Activated CD8-positive, alpha-beta memory T cell treated with anti-CD3 and anti-CD28 coated beads, Interleukin-2, amount 50 U/mL, for 24 hours (primary cell): Measurements from ENCODE around the gene SLC6A13.
"Not testable (repeated sequence)": the region's sequence is repeated elsewhere in the genome, so short reads cannot be mapped to it uniquely, and the experiment has no call there.

Experiments used
- DNase-seq: peaks from one replicate; pipeline ENCODE4 v3.0.0-alpha.2; 2020; ENCODE audit errors: extremely low read depth

The SLC6A13 gene

GRCh38 chr12:197911-198695 lies 64.5 kb downstream of the SLC6A13 start:
- no peak for DNase-seq

- DNase-seq = no peak
These were observed 65.3 kb downstream of the SLC6A13 start for GRCh38 chr12:197347-197746.

- DNase-seq = no peak
These were observed 66.2 kb downstream of the SLC6A13 start for GRCh38 chr12:196436-196835.

GRCh38 chr12:195951-196350 lies 66.7 kb downstream of the SLC6A13 start:
- DNase-seq = no peak

GRCh38 chr12:195156-195555 lies 67.5 kb downstream of the SLC6A13 start:
- no peak for DNase-seq

GRCh38 chr12:194276-194675 lies 68.4 kb downstream of the SLC6A13 start:
- DNase-seq = no peak

- no peak for DNase-seq
These were observed 69.4 kb downstream of the SLC6A13 start for GRCh38 chr12:193261-193660.

GRCh38 chr12:191541-191940 lies 71.1 kb downstream of the SLC6A13 start:
- no peak for DNase-seq

- DNase-seq = no peak
These were observed 71.8 kb downstream of the SLC6A13 start for GRCh38 chr12:190881-191280.

GRCh38 chr12:189622-189962 lies 73.0 kb downstream of the SLC6A13 start:
- no peak for DNase-seq

GRCh38 chr12:188910-189621 lies 73.6 kb downstream of the SLC6A13 start:
- DNase-seq = no peak

- not testable (repeated sequence) for DNase-seq
These were observed 74.4 kb downstream of the SLC6A13 start for GRCh38 chr12:187986-188909.

- no peak for DNase-seq
These were observed 76.5 kb downstream of the SLC6A13 start for GRCh38 chr12:186006-186625.

GRCh38 chr12:185576-185955 lies 77.1 kb downstream of the SLC6A13 start:
- no peak for DNase-seq

- DNase-seq = no peak
These were observed 77.6 kb downstream of the SLC6A13 start for GRCh38 chr12:184811-185575.

GRCh38 chr12:182381-182892 lies 80.2 kb downstream of the SLC6A13 start:
- no peak for DNase-seq

- DNase-seq = no peak
These were observed 80.7 kb downstream of the SLC6A13 start for GRCh38 chr12:181921-182320.

- DNase-seq = no peak
These were observed 82.2 kb downstream of the SLC6A13 start for GRCh38 chr12:180445-180844.

GRCh38 chr12:179885-180284 lies 82.8 kb downstream of the SLC6A13 start:
- no peak for DNase-seq

GRCh38 chr12:179131-179884 lies 83.3 kb downstream of the SLC6A13 start:
- no peak for DNase-seq
